HT-29 (cell line): ENCODE results near the gene LRRC4B. TPM values are rescaled to one million over a fixed set of nuclear protein-coding genes. Genes with fewer than 3 reads are reported as not detected.

Experiments
- DNase-seq: peaks from one replicate; pipeline ENCODE4 v3.0.0-alpha.2; 2015; ENCODE audit warnings: low spot score
- total RNA-seq: library from RNA; depleted of rRNA; stranded (reverse); fragments of >200 nt; shearing (Covaris generic); gene quantifications from 2 replicates; pipeline ENCODE4 v1.2.3, GENCODE V29; 2014

The LRRC4B gene
- total RNA-seq, 1 experiment from 2014 or later: not detected

DNA sequence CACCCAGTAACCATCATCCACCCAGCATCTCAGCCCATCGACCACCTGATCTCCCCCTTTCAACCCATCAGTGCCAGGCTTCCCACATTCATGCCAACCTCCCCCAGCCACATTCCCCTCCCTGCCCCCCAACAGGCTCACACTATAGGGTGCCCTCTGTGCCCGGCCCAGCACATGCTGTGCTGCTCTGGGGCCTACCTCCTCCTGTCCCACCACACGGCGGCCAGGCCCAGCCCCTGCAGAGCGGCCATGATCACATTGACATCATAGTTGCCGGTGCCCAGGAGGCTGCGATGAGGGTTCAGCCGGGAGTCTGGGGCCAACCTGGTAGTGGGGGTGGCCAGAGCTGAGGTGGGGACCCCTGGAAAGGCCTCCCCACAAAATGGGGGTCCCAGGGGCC, 60.9 kb downstream of the LRRC4B start:
- DNase-seq: no peak

DNA sequence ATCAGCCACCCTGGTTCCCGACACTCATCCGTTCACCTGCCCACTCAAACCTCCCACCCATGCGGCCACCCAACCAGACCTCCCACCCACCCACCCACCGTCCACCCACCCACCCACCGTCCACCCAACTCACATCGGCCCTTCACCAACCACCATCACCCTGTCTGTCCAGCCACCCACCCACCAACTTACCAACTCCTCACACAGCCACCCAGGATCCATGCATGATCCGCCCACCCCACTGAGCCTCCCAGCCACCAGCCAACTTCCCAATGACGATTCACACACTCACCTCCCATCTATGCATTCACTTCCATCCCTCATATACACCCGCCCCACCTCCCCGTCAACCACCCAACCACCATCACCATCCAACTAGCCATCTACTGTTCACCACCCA, 61.5 kb downstream of the LRRC4B start:
- DNase-seq: no peak

DNA sequence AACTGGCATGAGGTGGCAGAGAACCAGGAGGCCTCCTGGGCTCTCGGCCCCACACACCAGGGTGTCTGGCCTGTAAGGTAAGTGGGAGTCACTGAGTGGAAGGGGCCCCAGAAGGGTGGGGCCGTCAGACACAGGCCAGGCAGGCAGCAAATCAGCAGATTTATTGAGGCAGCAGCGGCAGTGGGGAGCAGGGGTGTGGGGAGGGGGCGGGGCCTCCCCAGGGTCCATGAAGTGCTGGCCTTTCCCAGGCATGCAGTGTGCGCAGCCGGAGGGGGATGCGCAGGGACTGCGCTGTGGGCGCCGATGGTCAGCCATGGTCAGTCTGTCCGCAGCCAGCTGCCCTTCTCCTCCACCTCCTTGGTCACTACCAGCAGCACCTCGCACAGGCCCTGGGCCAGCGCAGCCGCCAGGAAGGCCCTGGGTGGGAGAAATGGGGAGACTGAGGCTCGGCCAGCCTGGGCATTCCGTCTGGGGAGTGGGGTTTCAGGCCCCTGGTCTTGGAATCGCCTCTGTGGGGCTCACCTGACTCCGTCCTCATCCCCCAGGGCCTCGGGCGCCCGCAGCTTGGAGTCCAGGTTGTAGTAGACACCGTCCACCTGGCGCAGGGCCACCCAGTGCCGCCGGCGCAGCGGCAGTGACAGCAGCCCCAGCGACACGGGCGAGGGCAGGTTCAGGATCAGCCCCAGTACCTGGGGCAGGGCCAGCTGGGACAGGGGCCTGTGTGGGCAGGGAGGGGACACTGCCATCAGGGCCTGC, 62.2 kb downstream of the LRRC4B start:
- DNase-seq: no peak

DNA sequence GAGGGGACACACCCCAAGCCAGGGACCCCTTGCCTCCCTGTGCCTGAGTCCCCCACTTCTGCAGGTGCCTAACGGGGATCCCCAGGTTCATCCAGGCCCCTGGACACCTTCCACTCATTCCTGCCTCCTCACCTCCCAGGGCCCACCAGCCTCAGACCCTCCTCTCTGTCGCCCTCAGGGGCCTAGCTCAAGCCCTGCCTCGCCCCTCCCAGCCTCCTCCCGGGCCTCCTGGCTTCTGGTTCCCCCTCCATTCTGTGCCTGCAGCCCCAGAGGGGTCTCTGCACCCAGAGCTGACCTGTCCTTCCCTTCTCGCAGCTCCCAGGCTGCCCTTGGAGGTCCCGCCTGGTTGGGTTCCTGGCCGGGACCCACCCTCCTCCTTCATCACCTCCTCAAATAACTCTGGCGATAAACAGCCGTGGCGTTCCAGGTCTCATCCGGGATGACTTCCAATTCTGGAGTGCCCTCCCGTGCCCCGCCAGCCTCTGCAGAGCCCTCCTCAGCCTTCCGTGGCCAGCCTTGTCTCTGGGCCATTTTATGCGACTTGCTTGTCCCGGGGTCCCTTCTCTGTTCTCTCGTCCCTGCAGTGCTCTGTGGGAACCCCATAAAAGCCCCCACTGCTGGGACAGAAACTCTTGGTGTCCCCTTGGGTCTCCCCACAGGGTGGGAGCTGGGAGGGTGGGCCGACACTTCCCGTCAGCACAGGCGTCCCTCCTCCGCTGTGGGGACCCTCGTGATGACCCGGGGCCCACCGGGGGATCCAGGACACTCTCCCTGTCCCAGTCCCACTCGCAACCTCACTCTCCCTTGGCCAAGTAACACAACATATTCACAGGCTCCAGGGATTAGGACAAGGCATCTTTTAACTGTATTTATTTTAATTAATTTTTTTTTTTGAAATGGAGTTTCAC, 66.4 kb downstream of the LRRC4B start:
- no peak for DNase-seq

DNA sequence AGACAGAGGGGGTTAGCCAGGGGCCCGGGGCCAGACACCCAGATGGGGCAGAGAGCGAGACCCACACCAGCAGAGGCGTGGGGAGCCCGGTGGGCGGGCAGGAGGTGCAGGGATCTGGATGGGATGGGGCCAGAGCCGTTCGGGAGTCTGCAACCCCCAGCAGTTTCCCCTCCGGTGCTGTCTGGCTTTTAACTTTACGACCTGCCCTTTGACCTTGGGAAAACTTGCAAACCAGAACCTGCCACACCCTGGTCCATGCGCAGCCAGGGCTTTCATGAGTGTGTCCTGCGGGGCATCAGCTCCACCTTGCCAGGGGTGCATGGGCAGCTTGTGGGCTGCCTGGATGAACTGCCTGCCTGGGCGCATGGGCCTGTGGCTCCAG, 67.1 kb downstream of the LRRC4B start:
- DNase-seq: no peak

DNA sequence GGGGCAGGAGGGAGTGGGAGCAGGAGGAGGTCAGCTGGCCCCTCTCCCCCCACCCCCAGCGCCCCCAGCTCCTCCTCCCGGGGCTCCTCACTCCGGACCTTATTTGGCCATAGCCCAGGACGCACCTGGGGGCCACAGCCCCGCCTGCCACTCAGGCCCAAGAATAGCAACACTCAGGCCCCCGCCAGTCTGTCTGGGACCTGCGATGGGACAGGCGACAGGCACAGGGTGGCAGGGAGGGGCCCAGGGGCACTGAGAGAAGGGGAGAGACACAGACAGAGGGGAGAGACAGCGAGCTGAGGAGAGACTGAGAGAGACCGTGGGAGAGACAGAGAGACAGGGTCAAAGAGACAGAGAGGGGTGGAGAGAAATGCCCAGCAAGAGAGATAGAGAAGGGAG, 67.5 kb downstream of the LRRC4B start:
- no peak for DNase-seq

DNA sequence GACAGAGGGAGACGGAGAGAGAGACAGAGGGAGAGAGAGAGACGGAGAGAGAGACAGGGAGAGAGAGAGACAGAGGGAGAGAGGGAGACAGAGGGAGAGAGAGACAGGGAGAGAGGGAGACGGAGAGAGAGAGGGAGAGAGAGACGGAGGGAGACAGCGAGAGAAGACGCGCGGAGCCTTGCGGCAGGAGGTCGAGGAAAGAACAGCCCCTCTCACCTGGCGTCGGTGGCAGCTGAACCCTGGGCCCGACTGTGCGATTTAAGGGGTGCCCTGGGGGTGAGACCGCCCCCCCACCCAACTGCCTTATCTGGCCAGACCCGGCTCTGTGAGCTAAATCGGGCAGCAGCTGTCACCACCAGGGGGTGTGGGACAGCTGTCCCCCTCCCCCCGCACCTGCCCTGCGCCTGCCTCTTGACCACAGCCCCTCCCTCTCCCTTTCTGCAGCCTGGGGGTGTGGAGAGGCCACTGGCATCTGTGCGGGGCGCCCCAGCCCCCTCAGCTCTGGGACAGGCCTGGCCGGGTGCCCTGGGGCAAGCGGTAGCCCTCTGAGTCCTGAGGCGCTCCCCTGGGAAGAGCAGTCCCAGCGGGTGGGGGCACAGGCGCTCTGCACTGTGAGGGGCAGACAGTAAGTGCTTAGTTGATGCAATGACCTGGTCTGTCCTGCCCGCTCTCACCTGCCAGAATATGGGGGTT, 68.0 kb downstream of the LRRC4B start:
- peak; percentile 61 for DNase-seq

DNA sequence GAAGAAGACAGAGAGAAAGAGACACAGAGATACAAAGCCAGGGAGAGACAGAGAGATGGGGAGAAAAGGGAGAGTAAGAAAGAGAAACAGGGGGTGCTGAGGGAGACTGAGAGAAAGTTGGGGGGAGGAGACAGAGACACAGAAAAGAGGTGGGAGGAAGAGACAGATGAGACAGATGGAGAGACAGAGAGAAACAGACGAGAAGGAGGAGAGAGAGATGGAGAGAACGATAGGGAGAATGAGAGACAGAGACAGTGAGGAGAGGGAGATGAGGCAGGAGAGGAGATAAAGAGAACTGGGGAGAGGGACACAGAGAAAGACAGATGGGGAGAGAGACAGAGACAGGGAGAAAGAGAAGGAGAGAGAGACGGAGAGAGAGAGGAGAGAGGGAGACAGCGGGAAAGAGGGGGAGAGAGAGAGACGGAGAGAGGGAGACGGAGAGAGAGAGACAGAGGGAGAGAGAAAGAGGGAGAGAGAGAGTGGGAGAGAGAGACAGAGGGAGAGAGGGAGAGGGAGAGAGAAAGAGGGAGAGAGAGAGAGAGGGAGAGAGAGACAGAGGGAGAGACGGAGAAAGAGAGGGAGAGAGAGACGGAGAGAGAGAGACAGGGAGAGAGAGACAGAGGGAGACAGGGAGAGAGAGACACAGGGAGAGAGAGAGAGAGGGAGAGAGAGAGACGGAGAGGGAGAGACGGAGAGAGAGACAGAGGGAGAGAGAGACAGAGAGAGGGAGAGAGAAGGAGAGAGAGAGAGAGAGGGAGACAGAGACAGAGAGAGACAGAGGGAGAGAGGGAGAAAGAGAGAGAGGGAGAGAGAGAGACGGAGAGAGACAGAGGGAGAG, 69.8 kb downstream of the LRRC4B start:
- DNase-seq: no peak

DNA sequence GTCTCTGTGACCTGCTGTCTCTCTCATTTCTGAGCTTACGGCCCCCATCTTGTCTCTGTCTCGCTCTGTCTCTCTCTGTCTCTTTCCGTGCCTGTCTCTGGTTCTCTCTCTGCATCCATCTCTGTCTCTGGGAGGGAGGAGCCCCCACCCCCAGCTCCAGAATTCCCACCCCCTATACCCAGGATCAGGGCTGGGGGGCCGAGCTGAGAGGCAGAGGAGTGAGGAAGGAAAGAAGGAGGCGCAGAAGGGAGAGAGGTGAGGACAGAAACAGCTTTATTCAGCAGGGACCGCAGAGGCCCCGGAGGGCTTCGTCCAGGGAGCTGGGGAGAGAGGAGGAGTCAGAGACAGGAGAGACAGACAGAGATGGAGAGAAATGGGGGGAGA, 71.2 kb downstream of the LRRC4B start:
- peak; percentile 30 for DNase-seq

DNA sequence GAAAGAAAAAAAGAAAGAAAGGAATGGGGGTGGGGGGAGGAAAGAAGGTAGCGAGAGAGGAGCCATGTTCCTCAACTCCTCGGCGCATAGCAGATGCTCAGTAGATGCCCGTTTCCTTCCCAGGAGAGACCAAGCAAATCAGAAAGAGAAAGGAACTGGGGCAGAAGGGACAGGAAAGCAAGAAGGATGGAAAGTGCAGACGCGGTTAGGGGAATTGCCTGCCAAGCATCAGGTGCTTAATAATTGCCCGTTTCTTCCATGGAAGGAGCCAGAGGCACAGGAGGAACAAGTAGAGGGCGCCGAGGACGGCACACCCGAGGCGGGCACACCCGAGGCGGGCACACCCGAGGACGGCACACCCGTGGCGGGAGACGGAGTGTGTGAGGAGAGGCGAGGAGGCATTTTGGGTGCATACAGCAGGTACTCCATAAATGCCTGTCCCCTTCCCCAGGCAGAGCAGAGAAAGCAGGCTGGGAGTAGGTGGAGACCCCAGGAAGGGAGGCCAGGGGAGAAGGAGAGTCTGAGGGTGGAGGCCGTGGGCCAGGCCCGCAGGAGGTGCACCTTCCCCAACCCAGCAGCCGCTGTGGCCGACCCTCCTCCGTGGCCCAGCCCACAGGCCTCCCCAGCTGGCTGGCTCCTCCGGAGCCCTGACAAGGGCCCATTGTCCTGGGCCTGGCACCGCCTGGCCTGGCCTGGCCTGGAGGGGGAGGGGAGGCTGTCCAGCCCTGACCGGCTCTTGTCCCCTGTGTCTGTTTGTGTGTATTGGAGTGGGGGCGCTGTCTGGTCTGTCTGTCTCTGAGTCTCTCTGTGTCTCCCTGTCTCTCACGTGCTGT, 71.8 kb downstream of the LRRC4B start:
- peak; percentile 82 for DNase-seq

DNA sequence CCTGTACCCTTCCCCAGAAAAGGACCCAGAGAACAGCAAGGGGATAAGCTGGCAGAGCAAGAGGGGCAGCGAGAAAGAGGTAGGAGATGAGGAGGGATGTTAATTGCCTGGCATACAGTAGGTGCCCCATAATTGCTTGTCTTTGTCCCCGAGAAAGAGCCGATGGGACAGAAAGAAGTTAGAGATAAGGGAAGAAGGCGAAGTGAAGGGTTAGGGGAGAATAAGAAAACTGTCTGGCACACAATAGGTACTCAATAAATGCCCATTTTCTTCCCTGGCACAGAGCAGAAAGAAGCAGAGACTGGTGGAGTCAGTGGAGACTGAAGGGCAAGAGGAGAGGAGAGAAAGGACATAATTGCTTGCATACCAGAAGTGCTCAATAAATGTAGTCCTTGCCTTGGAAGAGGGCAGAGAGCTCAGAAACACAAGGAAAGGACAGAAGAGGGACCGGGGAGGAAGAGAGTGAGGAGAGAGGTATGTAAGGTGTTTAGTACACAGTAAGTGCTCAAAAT, 73.2 kb downstream of the LRRC4B start:
- no peak for DNase-seq

DNA sequence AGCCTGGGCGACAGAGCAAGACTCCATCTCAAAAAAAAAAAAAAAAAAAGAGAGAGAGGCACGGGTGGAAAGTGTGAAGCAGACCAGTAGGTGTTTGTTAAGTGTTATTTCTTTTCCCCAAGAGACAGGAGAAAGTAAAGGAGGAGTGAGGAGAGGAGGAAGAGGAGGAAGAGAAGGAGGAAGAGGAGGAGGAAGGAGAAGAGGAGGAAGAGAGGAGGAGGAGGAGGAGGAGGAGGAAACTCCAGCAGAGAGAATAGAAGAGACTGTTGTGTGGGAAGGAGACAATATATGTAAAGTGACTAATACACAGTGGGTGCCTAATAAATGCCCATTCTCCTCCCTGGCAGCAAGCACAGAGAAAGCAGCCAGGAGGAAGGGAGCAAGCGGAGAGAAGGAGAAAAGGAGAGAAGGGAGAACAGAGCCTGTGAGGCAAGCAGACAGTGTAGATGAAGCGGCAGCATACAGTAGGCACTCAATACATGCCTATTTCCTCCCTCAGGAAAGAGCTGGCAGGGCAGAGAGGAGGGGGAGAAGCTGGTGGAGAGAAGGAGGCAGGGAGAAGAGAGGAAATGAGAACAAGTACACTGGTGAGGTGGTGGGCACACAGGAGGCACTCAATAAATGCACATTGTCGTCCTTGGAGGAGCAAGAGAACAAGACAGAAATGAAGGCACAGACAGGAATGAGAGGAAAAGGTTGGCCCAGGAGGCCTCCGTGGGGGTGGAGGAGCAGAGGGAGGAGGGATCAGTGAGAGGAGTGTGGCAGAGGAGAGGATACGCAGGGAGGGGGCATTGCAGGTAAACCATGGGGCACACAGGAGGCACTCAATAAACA, 73.8 kb downstream of the LRRC4B start:
- no peak for DNase-seq

DNA sequence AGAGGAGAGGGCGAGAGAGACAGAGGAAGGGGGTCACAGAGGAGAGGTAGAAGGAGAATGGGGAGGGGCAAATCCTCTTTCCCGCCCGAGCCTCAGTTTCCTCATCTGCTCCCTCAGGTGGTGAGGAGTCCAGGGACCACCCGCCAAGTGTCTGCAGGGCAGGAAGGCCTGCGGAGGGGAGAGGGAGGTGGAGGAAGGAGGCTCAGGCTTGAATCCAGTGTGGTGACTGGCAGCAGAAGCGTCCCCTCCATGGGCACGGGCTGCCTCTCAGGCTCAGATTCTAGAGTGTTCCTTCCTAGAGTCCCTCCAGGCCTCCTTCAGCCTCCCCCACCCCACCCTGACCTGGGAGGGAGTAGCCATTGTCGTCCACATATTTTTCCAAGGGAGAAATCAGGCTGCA, 75.1 kb downstream of the LRRC4B start:
- DNase-seq: no peak

DNA sequence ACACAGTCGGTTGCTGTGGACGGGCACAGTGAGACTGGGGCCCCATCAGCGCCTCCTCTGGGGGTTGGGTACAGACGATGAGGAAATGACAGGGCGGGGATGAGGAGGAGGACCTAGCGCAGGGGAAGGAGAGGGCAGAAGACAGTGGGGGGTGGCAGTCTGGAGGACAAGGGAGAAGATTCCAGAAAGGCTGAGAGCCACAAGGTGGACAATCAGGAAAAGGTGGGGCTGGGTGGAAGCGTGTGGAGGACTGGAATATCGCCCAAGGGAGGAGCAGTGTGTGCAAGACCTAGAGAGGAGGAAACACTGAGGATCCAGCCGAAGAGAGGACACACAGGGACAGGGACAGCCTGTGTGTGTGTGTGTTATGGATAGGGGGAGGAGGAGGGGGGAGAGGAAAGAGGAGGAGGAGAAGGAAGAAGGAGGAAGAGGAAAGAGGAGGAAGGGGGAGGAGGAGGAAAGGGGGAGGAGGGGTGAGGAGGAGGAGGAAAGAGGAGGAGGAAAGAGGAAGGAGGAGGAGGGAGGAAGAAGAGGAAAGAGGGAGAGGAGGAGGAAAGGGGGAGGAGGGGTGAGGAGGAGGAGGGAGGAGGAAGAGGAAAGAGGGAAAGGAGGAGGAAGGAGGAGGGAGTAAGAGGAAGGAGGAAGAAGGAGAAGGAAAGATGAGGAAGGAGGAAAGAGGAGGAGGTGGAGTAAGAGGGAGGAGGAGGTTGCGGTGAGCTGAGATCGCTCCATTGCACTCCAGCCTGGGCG, 75.8 kb downstream of the LRRC4B start:
- peak; percentile 78 for DNase-seq

DNA sequence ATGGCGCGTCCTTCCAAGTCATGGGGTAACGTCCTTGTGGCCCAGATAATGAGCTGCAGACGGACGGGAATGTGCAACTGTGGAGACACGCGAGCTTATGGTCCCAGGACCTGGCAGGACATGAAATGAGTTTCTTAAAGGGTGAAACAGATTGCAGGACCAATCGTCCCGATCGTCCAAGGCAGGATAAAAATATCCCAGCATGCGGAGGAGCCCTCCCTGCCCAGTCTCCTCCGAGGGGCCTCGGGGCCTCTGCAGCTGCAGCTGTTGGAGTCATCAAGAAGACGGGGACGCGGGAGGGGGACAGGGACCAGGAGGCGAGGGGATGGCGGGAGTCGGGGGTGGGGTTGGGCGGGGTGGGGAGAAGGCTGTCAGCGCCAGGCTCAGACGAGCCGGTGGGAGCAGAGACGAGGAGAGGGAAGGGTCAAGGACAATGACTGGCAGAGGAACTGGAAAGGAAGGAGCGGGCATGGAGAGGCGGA, 77.2 kb downstream of the LRRC4B start:
- DNase-seq: no peak

DNA sequence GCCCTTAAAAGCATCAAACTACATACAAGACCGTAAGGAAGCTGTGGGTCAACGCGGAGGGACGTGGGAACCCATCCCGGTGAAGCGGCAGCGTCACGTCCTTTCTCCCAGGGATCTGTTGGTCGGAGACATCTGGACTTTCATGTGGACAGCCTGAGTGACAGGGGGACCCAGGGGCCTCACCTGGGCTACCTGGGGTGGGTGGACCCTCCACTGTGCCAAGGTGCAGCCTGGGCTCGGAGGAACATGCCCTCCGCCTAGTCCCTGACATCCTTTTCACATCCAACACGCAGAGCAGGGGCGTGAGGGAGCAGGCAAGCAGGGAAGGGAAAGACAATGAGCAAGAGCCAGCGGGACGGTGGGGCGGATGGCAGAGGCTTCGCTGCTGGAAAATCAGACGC, 77.8 kb downstream of the LRRC4B start:
- no peak for DNase-seq

DNA sequence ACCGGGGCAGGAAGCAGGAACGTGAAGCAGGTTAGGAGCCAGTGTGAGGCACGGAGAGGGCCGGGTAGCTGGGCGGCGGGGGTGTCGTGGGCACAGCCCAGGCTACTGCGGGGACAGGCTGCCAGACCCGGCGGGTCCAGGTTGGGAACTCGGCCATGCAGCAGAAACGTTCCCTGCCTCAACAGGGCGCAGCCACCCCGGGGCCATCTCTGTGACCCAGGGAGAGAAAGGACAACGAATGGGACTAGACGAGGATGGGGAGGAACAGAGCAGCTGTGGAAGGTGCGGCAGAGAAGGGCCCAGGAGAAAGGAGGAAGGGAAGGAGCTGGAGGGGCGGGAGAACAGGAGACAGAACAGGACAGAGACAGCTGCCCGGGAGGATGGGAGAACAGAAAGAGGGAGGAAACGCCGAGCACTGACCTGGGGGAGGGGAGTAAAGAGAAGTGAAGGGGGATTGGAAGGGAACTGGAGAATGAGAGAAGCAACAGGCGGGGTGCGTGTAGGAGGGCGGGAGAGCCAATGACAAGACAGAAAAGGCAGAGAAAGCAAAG, 78.7 kb downstream of the LRRC4B start:
- DNase-seq: no peak
